SK-N-SH treated with all-trans-retinoic acid at 6 μM for 48 hours (cell line): ENCODE measurements around the gene PPP2R5B.

Experiments
- ATAC-seq: fragments of 200-7000 bp; cut with Tn5 transposase; 3 replicates; pipeline ENCODE4 v1.9.1; 2020; ENCODE audit warnings: mild to moderate bottlenecking, moderate library complexity
- BACH2 ChIP-seq: fragments of 250-450 bp; sonication (Bioruptor Pico); IDR thresholded peaks from 2 replicates; pipeline ENCODE4 v1.9.0; 2021; ENCODE audit warnings: mild to moderate bottlenecking, borderline replicate concordance
- CREB5 ChIP-seq: fragments of 250-450 bp; sonication (Bioruptor Pico); IDR thresholded peaks from 2 replicates; pipeline ENCODE4 v1.5.1; 2020; ENCODE audit warnings: low read depth, mild to moderate bottlenecking, moderate library complexity
- CSDC2 ChIP-seq: fragments of 250-450 bp; sonication (Bioruptor Pico); IDR thresholded peaks from 2 replicates; pipeline ENCODE4 v1.5.0; 2020; ENCODE audit warnings: mild to moderate bottlenecking, moderate library complexity
- CSRNP3 ChIP-seq: fragments of 250-450 bp; sonication (Bioruptor Pico); IDR thresholded peaks from 2 replicates; pipeline ENCODE4 v1.5.1; 2021; ENCODE audit warnings: mild to moderate bottlenecking, moderate library complexity
- ESRRG ChIP-seq: fragments of 250-450 bp; sonication (Bioruptor Pico); IDR thresholded peaks from 2 replicates; pipeline ENCODE4 v1.6.1; 2021; ENCODE audit warnings: mild to moderate bottlenecking
- GLIS3 ChIP-seq: fragments of 250-450 bp; sonication (Bioruptor Pico); IDR thresholded peaks from 2 replicates; pipeline ENCODE4 v1.5.0; 2020; ENCODE audit warnings: mild to moderate bottlenecking, moderate library complexity
- ISL1 ChIP-seq: fragments of 250-450 bp; sonication (Bioruptor Pico); IDR thresholded peaks from 2 replicates; pipeline ENCODE4 v2.1.2; 2022; ENCODE audit warnings: mild to moderate bottlenecking, moderate library complexity
- OSR1 ChIP-seq: fragments of 250-450 bp; sonication (Bioruptor Pico); IDR thresholded peaks from 2 replicates; pipeline ENCODE4 v1.8.0; 2022; ENCODE audit warnings: moderate library complexity, mild to moderate bottlenecking, inconsistent platforms
- POU6F1 ChIP-seq: fragments of 250-450 bp; sonication (Bioruptor Pico); IDR thresholded peaks from 2 replicates; pipeline ENCODE4 v1.8.0; 2021; ENCODE audit warnings: low read depth, mild to moderate bottlenecking, moderate library complexity, borderline replicate concordance
- PPARA ChIP-seq: fragments of 250-450 bp; sonication (Bioruptor Pico); IDR thresholded peaks from 2 replicates; pipeline ENCODE4 v1.5.0; 2020; ENCODE audit warnings: mild to moderate bottlenecking, borderline replicate concordance
- RARB ChIP-seq: fragments of 250-450 bp; sonication (Bioruptor Pico); IDR thresholded peaks from 2 replicates; pipeline ENCODE4 v1.8.0; 2021; ENCODE audit warnings: mild to moderate bottlenecking, moderate library complexity
- SNAI2 ChIP-seq: fragments of 250-450 bp; sonication (Bioruptor Pico); IDR thresholded peaks from 2 replicates; pipeline ENCODE4 v1.5.0; 2020; ENCODE audit warnings: mild to moderate bottlenecking, moderate library complexity
- TCF4 ChIP-seq: fragments of 250-450 bp; sonication (Bioruptor Pico); IDR thresholded peaks from 2 replicates; pipeline ENCODE4 v1.8.0; 2021; ENCODE audit warnings: mild to moderate bottlenecking, moderate library complexity, borderline replicate concordance
- TOX ChIP-seq: fragments of 250-450 bp; sonication (Bioruptor Pico); IDR thresholded peaks from 2 replicates; pipeline ENCODE4 v1.8.0; 2021; ENCODE audit warnings: mild to moderate bottlenecking, moderate library complexity, borderline replicate concordance
- TSHZ2 ChIP-seq: fragments of 250-450 bp; sonication (Bioruptor Pico); IDR thresholded peaks from 2 replicates; pipeline ENCODE4 v1.5.0; 2020; ENCODE audit warnings: mild to moderate bottlenecking, moderate library complexity
- ZC3H10 ChIP-seq: fragments of 250-450 bp; sonication (Bioruptor Pico); IDR thresholded peaks from 2 replicates; pipeline ENCODE4 v1.5.1; 2021; ENCODE audit warnings: mild to moderate bottlenecking, moderate library complexity
- ZFP30 ChIP-seq: fragments of 450-650 bp; formaldehyde crosslinking; IDR thresholded peaks from 2 replicates; pipeline ENCODE4 v1.5.0; 2022; ENCODE audit warnings: mild to moderate bottlenecking, moderate library complexity
- ZNF565 ChIP-seq: fragments of 450-650 bp; formaldehyde crosslinking; conservative IDR thresholded peaks from 2 replicates; pipeline ENCODE4 v1.5.0; 2020; ENCODE audit warnings: low read depth, mild to moderate bottlenecking, moderate library complexity
- ZNF70 ChIP-seq: fragments of 450-650 bp; formaldehyde crosslinking; IDR thresholded peaks from 2 replicates; pipeline ENCODE4 v1.5.0; 2020; ENCODE audit warnings: mild to moderate bottlenecking, moderate library complexity
- ZNF8 ChIP-seq: fragments of 450-650 bp; formaldehyde crosslinking; IDR thresholded peaks from 2 replicates; pipeline ENCODE4 v1.5.0; 2020; ENCODE audit warnings: mild to moderate bottlenecking, moderate library complexity
- TF ChIP-seq, protein P1 (sequence below): fragments of 250-450 bp; sonication (Bioruptor Pico); IDR thresholded peaks from 2 replicates; pipeline ENCODE4 v1.8.0; 2020; ENCODE audit warnings: mild to moderate bottlenecking, moderate library complexity, borderline replicate concordance

Gene PPP2R5B

GRCh38 chr11:64915376-64915887, 9.1 kb upstream of the PPP2R5B start (continued):
- TF ChIP-seq PPARA, result no peak
- no peak for TF ChIP-seq POU6F1 (CRISPR knock-in tag)
- no peak for TF ChIP-seq CSDC2 (CRISPR knock-in tag)
- no peak for TF ChIP-seq GLIS3 (CRISPR knock-in tag)
- TF ChIP-seq, all 23 proteins: peak for 0

GRCh38 chr11:64916040-64916774, 8.3 kb upstream of the PPP2R5B start:
- TF ChIP-seq, protein P1, sequence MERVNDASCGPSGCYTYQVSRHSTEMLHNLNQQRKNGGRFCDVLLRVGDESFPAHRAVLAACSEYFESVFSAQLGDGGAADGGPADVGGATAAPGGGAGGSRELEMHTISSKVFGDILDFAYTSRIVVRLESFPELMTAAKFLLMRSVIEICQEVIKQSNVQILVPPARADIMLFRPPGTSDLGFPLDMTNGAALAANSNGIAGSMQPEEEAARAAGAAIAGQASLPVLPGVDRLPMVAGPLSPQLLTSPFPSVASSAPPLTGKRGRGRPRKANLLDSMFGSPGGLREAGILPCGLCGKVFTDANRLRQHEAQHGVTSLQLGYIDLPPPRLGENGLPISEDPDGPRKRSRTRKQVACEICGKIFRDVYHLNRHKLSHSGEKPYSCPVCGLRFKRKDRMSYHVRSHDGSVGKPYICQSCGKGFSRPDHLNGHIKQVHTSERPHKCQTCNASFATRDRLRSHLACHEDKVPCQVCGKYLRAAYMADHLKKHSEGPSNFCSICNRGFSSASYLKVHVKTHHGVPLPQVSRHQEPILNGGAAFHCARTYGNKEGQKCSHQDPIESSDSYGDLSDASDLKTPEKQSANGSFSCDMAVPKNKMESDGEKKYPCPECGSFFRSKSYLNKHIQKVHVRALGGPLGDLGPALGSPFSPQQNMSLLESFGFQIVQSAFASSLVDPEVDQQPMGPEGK, result no peak
- no peak for TF ChIP-seq TCF4 (CRISPR knock-in tag)
- TF ChIP-seq CSRNP3 (CRISPR knock-in tag), result no peak
- no peak for TF ChIP-seq ESRRG (CRISPR knock-in tag)
- TF ChIP-seq RARB (CRISPR knock-in tag), result no peak
- no peak for TF ChIP-seq OSR1
- no peak for TF ChIP-seq CREB5 (CRISPR knock-in tag)
- no peak for TF ChIP-seq ZNF70
- no peak for TF ChIP-seq PPARA
- TF ChIP-seq TOX (CRISPR knock-in tag), result no peak
- TF ChIP-seq ISL1 (CRISPR knock-in tag), result no peak
- TF ChIP-seq SNAI2 (CRISPR knock-in tag), result no peak
- TF ChIP-seq GLIS3 (CRISPR knock-in tag), result no peak
- no peak for TF ChIP-seq ZC3H10 (CRISPR knock-in tag)
- no peak for TF ChIP-seq ZNF8 (CRISPR knock-in tag)
- TF ChIP-seq TSHZ2, result no peak
- TF ChIP-seq ZNF565 (CRISPR knock-in tag), result no peak
- no peak for TF ChIP-seq ZFP30 (CRISPR knock-in tag)
- no peak for TF ChIP-seq CSDC2 (CRISPR knock-in tag)
- TF ChIP-seq BACH2 (CRISPR knock-in tag), result no peak
- TF ChIP-seq, all 23 proteins: peak for 0
- ATAC-seq, result peak; percentile 18
